Activated CD4-positive, alpha-beta T cell treated with anti-CD3 and anti-CD28 coated beads, Interleukin-10, Interleukin-2, amounts not matched to agents 100 ng/mL and 50 ng/mL, durations not matched to agents 16 hours and 8 hours (primary cell): ENCODE results near the gene OXTR.
"Not testable (repeated sequence)": the region's sequence is repeated elsewhere in the genome, so short reads cannot be mapped to it uniquely, and the experiment has no call there.

Source experiments
- DNase-seq: peaks from one replicate; pipeline ENCODE4 v3.0.0-alpha.2; 2020

OXTR gene

DNA sequence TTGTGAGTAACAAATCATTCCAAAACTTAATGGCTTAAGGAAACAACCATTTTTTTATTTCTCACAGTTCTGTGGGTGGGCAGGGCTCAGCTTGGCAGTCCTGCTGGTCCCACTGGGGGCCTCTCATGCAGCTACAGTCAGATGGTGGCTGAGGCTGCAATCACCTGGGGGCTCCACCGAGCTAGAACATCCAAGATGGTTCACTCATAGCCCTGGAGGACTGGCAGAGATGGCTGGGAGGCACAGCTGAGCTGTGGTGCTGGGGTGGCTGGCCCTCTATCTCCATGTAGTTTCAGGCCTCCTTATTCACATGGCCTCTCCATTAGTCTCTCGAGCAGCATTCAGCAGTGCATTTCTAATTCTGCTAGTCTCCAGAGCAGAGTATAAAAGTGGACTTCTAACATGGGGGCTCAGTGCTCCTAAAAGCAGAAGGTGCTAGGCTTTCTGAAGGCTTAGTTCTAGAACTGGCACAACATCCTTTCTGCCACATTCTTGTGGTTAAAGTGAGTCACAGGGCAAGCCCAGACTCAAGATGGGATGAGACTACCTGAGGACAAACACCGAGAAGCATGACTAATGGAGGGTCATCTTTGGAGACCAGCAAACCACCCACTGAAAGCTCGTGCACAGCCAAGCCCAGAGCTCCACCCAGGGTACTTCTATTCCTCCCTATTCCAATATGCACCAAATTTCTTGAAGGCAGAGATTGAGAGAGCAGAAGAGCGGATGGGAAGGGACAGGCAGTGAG, 29.5 kb downstream of the OXTR start:
- DNase-seq = peak; percentile 55

DNA sequence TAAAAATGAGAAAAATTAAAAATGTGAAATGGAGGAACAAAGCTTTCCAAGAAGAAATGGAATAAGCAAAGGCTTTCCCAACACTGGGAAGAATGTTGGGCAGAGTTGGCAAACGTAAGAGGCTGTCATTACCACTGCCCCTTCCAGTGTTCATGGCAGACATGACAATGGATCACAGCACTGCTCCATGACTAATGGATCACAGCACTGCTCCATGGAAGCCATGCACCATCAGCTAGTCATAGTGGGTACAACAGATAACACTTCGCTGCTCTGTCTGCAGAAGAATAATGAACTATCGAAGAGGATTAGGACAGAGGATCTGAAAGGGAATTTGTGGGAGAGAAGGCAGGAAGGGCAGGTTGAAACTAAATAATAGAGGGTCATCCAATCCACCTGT, 30.8 kb downstream of the OXTR start:
- no peak for DNase-seq

DNA sequence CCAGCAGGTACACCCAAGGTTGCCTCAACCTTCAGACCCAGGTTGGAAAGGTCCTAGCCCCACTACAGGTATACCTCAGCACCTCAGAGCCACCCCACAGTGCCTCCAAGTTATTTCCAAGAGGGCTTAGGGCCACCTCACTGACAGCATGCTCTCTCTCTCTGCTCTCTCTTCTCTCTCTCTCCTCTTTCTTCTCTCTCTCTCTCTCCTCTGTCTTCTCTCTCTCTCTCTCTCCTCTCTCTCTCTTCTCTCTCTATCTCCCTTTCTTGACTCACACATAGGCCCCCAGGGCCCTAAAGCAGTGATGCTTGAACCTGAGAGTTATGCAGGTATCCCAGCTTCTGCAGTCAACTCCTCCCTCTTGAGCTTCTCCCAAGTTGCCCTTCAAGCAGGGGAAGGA, 31.6 kb downstream of the OXTR start:
- DNase-seq = no peak

DNA sequence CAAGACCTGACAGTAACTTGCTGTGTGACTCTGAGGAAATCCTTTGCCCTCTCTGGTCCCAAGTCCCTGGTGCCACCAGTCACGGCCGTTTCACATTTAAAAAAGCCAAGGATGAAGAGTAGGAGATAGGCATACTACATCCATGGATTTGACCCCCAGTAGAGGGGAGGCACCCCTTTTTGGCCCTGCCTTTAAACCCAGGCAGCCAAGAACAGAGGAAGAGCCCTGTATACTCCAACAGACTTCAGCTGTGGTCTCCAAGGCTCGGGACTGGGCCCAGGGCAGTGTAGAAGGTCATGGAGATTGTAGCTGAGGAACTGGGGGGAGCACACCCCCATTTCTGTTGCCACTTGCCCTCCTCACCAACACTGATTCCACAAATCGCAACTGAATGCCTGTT, 32.1 kb downstream of the OXTR start:
- no peak for DNase-seq

DNA sequence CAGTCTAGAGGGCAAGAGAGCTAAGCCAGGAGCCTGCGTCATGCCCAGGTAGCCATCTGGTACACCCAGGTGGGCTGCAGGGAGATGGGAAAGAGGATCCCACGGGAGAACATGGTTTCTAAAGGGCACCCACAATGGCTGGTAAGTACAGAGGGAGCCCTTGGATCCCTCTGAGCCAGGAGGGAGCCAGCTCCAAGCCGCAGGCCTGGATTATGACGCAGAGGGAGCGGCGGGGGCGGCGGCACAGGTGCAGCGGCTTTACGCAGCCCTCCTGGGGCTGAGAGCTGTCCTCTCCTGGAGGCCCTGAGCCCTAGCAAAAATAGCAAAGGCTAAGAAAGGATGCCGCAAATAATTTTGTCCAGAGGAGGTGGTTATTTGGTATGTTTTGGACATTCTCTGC, 33.0 kb downstream of the OXTR start:
- no peak for DNase-seq

DNA sequence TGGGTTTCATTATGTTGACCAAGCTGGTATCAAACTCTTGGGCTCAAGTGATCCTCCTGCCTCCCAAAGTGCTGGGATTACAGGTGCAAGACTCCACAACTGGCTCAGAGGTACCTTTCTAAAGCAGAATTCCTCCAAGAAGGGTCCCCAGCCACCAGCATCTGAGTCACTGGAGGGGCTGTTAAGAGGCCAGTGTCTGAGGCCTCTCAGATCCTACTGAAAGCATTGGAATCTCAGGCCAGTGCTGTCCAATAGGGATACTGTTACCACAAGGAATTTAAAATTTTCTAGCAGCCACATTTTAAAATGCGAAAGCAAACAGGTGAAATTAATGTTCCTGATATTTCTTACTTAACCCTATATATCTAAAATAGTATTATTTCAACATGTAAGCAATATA, 34.5 kb downstream of the OXTR start:
- DNase-seq = no peak

DNA sequence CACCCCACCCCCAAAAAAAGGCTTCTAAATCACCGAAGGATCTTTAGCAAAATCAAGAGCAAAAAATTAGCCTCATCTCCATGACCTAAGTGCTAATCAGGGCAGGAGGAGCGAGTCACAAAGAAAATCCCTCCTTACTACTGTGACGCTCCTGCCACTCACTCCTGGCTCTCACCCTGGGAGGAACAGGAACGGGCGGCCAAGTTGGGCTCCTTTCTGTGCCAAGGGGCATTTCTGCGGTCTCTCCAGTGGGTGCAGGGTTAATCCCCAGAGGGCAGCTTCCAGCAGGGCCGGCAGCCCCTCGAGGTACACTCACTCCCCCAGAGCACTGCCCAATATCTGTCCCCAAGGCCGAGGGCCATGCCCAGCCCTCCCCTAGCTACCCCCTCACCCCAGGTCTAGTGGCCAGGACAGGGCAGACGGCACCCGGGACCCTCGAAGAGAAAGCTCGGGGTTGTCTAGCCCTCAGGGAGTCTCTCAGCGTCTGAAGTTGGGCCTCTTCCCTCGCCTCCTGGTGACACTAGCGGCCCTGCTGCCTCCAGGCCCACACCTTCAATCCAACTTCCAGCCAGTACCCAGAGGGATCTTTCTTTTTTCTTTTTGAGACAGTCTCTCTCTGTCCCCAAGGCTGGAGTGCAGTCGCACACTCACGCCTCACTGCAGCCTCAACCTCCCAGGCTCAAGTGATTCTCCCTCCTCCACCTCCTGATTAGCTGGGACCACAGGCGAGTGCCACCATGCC, 35.1 kb downstream of the OXTR start:
- DNase-seq = no peak

DNA sequence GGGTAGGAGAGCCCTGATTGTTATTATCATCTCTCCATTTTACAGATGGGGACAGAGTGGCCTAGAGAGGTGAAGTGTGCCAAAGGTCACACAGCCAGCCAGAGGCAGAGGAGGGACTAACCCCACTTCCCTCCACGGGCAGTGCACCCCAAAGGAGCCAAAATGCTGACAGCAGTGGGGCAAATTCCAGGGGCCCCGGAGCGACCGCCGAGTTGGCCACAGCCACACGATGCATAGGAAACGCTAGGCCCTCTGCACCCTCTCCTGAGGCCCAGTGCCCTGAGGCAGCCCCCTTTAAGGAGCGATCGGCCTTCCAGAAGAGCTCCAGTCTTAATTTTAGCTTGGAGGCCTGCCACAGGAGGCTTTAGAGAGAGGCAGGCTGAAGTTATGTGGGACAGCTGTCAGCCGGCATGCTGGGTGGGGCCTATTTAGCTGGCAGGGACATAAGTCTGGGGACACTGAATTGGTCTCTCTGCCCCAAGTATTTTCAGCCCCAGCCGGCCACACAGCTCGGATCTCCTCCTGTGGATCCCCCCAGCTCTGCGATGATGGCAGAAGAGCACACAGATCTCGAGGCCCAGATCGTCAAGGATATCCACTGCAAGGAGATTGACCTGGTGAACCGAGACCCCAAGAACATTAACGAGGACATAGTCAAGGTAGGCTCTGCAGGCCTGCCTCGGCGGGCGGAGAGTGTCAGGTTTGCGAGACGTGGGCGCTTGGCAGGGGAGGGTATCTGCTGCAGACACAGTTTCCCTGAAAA, 35.9 kb downstream of the OXTR start, which contains the start of gene CAV3:
TSS of gene CAV3 (plus strand) at position 471 of the 763 bp plus-strand sequence. CDS start at position 546, 75 bp downstream.
- no peak for DNase-seq

DNA sequence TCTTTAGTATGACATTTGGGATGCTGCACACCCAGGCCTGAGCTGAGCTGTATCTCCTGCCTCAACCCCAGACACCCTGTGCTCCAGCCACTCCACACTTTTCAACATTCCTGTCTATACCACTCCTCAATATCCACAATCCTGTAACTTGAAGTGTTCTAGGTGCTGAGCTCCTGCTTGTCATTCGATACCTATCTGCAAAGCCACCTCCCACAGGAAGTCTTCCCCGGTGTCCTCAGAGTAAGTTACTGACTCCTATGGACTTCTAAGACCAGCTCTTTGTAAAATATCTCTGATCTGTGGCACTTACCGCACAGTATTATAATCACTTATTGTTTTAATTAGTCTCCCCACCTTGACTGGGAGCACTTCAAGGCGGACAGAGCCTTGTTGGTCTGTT, 37.0 kb downstream of the OXTR start:
- DNase-seq = no peak

DNA sequence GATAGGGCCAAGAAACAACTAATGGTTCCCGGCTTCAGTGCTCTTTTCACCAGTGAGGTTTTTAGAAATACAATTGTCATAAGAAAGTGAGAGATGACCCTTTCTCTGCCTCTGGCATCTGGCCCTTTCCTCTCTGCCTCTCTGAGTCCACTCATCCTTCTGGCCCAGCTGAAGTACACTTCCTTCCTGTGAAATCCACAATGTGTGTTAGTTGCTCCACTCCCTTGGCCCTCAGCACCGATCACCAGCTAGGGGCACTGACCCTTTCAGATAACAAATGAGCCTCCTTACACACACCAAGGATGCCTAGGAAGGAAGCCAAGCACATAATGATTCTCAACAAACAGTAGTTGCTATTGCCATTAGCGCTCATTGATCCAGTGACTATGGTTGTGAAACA, 38.8 kb downstream of the OXTR start:
- DNase-seq = no peak

DNA sequence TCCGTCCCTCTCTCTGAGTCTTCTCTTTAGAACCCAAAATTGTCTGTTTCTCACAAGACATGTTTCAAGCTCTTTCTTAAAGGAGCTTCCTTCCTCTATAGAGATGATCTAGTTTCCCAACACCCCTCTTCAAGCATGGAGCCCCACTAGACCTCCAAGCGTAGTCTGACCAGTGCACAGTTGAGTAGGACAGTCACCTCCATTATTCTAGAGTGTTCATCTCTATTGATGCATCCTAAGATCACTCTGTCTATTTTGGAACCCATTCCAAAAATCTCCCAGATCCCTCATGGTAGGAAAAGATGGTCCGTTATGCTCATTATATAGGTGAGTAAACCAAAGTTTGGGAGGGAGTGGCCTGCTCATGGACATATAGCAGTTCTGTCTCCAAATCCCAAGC, 39.9 kb downstream of the OXTR start:
- no peak for DNase-seq

DNA sequence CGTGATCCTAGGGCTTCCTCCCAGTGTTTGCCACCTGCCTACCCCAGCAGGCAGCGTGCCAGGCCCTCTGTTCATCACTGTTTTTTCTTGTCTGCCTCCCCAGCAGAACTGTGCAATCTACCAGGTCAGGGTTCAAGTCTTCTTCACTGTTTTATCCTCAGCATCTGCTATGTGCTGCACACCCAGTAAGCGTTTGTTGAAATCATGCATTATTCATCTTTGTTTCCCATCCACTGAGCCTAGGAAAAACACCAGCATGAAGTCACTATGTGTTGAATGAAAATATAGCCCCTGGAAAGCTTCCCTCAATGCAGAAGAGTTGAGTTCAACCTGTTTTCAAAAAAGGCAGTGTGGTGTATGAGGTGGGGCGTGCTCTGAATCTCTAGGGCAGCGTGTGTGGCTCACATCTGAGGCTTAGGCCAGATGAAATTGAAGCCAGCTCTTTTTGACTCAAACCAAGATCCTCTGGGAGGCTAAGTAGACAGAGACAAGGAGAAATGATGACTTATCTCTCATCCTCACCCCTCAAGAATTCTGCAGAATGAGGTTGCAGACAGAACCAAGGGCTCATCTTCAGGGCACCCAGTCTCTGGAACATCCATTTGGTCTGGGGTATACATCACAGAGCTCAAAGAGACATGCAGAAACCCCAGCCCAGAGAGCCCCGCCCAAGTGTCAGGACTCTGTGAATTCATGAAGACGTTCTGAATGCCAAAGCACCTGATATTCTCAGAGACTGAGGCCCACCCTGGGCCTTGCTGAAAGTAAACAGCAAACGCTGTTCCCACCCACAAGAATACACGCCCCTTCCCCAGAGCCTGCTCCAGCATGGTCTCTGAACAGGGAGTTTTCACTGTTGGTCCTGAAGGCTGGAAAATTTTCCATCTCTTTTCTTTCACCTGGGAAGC, 41.6 kb downstream of the OXTR start:
- no peak for DNase-seq

DNA sequence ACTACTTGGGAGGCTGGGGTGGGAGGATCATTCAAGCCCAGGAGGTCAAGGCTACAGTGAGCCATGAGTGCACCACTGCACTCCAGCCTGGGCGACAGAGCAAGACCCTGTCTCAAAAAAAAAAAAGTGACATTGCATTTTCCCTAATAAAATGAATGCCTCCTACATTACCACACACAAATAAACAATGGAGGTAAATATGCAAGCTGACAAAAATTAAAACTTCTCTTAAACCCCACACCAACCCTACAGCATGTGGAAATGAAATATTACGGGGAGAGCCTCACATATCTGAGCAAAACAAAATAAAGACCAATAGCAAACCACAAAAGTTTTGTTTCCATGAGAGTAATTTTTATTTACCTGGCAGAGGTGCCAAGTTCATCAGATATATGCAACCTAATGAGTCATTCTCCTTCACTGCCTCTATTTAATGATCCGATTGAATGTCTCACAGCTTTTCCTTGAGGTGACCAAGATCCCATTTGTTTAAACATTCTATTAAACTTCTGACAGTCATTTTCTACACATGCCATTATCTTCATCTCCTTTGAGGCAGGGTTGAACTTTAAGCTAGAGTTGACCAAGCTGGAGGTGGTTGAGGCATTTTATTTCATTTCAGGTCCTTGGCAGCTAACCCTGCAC, 45.2 kb downstream of the OXTR start:
- DNase-seq = no peak

DNA sequence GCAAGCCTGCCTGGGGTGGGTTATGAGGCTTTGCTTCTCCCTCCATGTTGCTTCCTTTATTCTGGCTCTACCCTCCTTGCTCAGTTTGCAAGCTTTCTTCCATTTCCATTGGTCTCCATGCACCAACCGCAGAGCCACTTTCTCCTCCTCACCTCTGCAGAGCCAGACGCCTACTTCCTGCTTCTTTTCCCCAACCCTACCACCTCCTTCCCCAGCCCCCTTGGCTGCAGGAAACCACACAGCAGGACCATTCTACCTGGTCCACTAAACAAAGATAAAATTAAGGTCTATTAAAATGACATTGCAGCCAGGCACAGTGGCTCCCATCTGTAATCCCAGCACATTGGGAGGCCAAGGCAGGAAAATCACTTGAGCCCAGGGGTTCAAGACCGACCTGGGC, 45.8 kb downstream of the OXTR start:
- DNase-seq = no peak

DNA sequence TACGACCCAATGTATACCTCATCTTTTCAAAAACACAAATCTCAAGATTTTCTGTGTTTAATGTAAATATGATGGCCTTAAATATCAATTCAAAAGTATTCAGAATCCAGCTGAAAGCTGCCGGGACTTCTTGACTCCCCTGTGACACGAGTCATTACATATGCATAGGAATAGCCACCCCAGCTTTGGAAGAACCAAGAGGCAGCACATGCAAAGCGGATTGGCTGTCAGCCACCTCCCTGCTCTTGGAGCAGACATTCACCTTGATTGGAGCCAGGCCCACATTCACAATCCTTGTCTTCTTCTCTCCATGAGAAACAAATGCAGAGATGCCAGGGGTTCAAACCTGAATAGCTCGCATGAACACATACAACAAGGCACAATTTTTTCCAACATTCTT, 46.6 kb downstream of the OXTR start:
- no peak for DNase-seq

DNA sequence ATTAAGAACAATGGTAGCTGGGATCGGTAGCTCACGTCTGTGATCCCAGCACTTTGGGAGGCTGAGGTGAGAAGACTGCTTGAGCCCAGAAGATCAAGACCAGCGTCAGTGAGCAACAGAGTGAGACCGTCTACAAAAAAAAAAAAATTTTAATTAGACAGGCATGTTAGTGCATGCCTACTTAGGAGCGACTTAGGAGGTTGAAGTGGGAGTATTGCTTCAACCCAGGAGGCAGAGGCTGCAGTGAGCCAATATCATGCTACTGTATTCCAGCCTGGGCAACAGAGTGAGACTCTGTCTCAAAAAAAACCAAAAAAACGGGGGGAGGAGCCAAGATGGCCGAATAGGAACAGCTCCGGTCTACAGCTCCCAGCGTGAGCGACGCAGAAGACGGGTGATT, 53.7 kb downstream of the OXTR start:
- not testable (repeated sequence) for DNase-seq

DNA sequence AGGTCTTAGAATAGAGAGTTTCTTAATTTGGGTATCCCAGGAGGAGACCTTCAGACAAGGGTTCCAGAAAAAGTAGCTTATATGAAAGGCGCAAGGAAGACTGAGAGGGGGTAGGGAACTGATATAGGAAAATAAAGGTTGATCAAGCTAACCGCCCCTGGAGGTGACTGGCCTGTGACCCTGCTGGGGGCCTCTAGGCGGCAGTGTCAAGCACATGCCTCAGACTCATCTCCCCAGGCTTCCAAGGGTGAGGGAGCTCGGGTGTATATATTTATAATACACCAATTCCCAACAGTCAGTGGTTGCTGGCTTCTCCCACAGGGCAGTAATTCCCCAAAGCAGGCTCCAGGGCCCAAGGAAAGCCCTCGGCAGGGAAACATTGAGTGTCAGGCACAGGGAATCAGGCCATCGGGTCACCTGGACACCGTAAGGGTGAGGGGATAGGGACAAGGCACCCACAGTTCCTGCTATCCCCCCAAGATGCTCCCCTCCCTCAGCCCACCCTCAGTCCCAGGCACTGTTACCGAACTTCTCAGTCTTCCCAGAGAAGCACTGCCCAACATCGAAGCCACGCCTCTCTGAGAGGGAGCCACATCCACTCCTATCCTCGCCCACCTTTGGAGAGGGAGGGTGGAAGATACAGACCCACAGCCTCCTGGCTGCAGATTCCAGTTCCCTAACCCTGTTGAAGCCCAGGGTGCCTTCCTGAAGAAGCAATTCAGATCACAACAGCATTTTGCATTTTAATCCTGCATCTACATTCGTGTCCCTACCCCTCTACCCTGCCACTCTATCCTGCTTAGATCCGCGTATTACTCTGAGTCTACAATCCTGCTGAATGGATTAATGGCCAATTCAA, 55.3 kb downstream of the OXTR start:
- peak; percentile 2 for DNase-seq

DNA sequence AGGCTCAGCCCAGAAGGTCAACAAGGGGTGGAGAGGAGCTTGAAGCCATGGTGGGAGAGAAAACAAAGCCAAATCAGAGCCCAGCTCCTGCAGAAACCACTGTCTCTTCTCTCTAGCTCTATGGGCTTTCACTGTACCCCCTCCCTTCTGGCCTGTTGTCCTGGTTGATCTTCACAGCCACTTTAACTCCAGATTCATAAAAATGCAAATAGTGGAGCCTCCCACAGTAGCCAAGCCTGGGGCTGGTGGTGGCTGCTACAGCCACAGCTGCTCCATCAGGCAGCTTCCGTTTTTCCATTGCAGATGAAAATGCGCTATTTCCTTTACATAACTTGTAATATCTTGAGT, 56.5 kb downstream of the OXTR start:
- no peak for DNase-seq

DNA sequence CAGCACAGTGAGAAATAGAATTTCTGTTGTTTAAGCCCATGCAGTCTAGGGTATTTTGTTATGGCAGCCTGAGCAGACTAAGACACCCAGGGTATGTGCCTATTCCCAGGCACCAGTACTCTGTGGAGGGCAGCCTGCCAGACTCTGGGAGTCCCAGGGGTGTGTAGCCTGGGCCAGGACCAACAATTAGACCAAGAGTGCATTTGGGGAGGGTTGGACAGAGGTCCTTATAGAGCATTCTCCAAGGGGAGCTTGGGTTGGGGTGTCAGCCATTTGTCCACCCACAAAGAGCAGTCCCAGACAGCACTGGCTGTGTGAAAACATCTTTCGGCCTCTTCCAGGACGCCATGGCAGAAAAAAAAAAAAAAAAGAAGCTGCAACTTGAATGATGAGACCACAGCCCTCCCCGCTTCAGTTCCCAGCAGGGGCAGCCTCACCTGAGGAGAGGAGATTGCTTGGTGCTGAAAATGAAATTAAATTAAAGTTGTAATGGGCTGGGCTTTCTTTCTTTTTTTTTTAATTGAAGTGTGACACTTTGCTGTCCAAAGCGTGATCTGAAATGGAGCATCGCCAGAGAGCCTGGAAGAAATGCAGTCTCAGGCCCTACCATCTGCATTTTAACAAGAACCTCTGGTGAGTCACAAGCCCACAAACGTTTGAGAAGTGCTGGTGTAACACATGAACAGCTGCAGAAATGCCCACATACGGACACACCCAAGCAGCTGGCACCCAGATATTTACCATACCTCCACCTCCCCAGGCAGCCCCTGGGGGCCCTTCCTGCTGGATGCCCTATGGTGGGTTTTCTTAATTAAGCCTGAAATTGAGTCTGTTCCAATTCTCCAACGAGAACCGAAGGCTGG, 57.1 kb downstream of the OXTR start:
- DNase-seq = no peak

DNA sequence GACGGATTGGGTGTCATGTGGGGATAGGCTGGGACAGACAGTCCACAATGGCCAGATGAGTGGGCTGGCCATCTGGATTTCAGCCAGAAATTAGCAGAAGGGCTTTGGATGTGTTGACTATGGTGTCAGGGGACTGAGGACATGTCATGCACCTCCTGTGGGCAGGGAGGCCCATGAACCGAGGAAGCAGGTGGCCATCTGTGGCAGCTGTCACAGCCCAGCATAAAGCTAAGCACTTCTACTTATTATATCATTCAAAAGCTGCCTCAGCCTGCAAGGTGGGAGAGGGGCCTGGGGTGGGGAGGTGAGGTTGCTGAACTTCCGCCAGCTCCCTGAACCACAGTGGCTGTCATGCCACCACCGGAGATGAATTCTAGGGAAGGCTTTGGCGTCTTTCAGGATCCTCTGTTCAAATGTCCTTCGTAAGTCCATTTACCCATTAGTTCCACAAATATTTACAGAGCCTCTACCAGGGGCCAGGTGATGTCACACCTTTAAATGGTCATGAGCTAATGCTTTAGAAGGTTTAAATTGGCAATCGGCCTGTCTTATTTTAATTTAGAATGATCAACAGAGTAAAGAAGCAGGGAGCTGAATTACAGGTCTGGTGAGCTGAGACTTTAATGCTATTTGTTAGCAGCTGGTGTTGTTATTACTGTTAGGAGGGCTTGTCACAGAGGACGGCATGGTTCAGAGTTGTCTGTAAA, 59.5 kb downstream of the OXTR start:
- no peak for DNase-seq
